CD14-positive monocyte (primary cell): ENCODE data around the gene PGM2L1. TPM values are rescaled to one million over a fixed set of nuclear protein-coding genes. Genes with fewer than 3 reads are reported as not detected.

Source experiments
- DNase-seq, 3 donors: peaks; one replicate each; pipeline ENCODE4 v3.0.0-alpha.2; 2011 to 2022
- H2AFZ ChIP-seq: 2 replicates; pipeline ENCODE4 v1.6.0; 2012; ENCODE audit warnings: mild to moderate bottlenecking, low read depth, low read length, inconsistent platforms; ENCODE audit not compliant: insufficient read depth, poor library complexity, severe bottlenecking
- H3K27ac ChIP-seq, 2 donors: 1 replicate in 1 of 2; 2 replicates in 1 of 2; pipeline ENCODE4 v1.5.1; 2012 to 2013; ENCODE audit warnings: low read length in 2 of 2, control low read depth in 1 of 2, inconsistent platforms in 1 of 2, low read depth in 1 of 2, mild to moderate bottlenecking in 1 of 2
- H3K27me3 ChIP-seq, 2 donors: one replicate each; pipeline versions ENCODE4 v1.6.0 to v1.6.1; 2011 to 2013; ENCODE audit warnings: low read length in 2 of 2; ENCODE audit not compliant: control insufficient read depth in 2 of 2, insufficient read depth in 2 of 2
- H3K36me3 ChIP-seq, 2 donors: replicated peaks in 1 of 2; 1 replicate in 1 of 2; 2 replicates in 1 of 2; pipeline versions ENCODE4 v1.5.1 to v1.6.1; 2012 to 2013; ENCODE audit warnings: low read length in 2 of 2, control low read depth in 1 of 2, inconsistent platforms in 1 of 2, mild to moderate bottlenecking in 1 of 2; ENCODE audit not compliant: insufficient read depth in 2 of 2, control insufficient read depth in 1 of 2
- H3K4me1 ChIP-seq, 2 donors: 1 replicate in 1 of 2; 2 replicates in 1 of 2; pipeline versions ENCODE4 v1.5.1 to v1.6.1; 2012 to 2013; ENCODE audit warnings: low read length in 2 of 2, control low read depth in 1 of 2, inconsistent platforms in 1 of 2, mild to moderate bottlenecking in 1 of 2, moderate library complexity in 1 of 2; ENCODE audit not compliant: insufficient read depth in 2 of 2, control insufficient read depth in 1 of 2
- H3K4me2 ChIP-seq: replicated peaks from 2 replicates; pipeline ENCODE3; 2012; ENCODE audit warnings: low read length, moderate library complexity, mild to moderate bottlenecking; ENCODE audit not compliant: poor library complexity, severe bottlenecking; ENCODE audit errors: extremely low read depth
- H3K4me3 ChIP-seq, 3 experiments: fragments of 200-600 bp in 1 of 3; sonication (generic) in 1 of 3; replicated peaks in 1 of 3; 1 replicate in 2 of 3; 2 replicates in 1 of 3; pipeline ENCODE4 v1.5.1; 2011 to 2013; ENCODE audit warnings: low read length in 3 of 3, mild to moderate bottlenecking in 3 of 3, control low read depth in 2 of 3, low read depth in 2 of 3, inconsistent platforms in 1 of 3, moderate library complexity in 1 of 3
- H3K79me2 ChIP-seq: 2 replicates; pipeline ENCODE4 v1.6.0; 2012; ENCODE audit warnings: mild to moderate bottlenecking, control low read depth, inconsistent platforms, low read length, moderate library complexity; ENCODE audit not compliant: insufficient read depth
- H3K9ac ChIP-seq: 2 replicates; pipeline ENCODE4 v1.6.0; 2017; ENCODE audit warnings: low read length, mild to moderate bottlenecking; ENCODE audit not compliant: insufficient read depth, poor library complexity, severe bottlenecking
- H3K9me3 ChIP-seq, 2 donors: replicated peaks in 1 of 2; 1 replicate in 1 of 2; 2 replicates in 1 of 2; pipeline versions ENCODE4 v1.5.1 to v1.6.1; 2012 to 2013; ENCODE audit warnings: low read length in 2 of 2, control low read depth in 1 of 2; ENCODE audit not compliant: control insufficient read depth in 1 of 2, insufficient read depth in 1 of 2
- H4K20me1 ChIP-seq: 2 replicates; pipeline ENCODE4 v1.6.0; 2012; ENCODE audit warnings: mild to moderate bottlenecking, low read length, control low read depth, moderate library complexity; ENCODE audit not compliant: insufficient read depth
- H3K27ac Mint-ChIP-seq, 7 donors: one replicate each; pipeline ENCODE4 v1.8.0; 2020; ENCODE audit warnings: mild to moderate bottlenecking in 7 of 7, mixed read lengths in 7 of 7, moderate library complexity in 6 of 7, inconsistent platforms in 2 of 7
- H3K27me3 Mint-ChIP-seq, 3 donors: one replicate each; pipeline ENCODE4 v1.8.0; 2021 to 2022; ENCODE audit warnings: low read depth in 3 of 3, mild to moderate bottlenecking in 3 of 3, mixed read lengths in 3 of 3, moderate library complexity in 3 of 3, inconsistent platforms in 1 of 3
- H3K36me3 Mint-ChIP-seq, 2 donors: one replicate each; pipeline ENCODE4 v1.8.0; 2020; ENCODE audit warnings: mixed read lengths in 2 of 2, inconsistent platforms in 1 of 2, mild to moderate bottlenecking in 1 of 2
- H3K4me1 Mint-ChIP-seq: one replicate; pipeline ENCODE4 v1.8.0; 2020; ENCODE audit warnings: mild to moderate bottlenecking, mixed read lengths
- H3K4me3 Mint-ChIP-seq, 2 donors: one replicate each; pipeline ENCODE4 v1.8.0; 2020; ENCODE audit warnings: mild to moderate bottlenecking in 2 of 2, mixed read lengths in 2 of 2, moderate library complexity in 1 of 2
- H3K9me3 Mint-ChIP-seq, 7 donors: one replicate each; pipeline ENCODE4 v1.8.0; 2020 to 2022; ENCODE audit warnings: mixed read lengths in 7 of 7, mild to moderate bottlenecking in 6 of 7, moderate library complexity in 6 of 7, inconsistent platforms in 2 of 7
- WGBS: methylation state at CpG from one replicate; pipeline ENCODE4 v1.1.5; 2013; ENCODE audit warnings: missing lambda C conversion rate; ENCODE audit not compliant: insufficient coverage; 5-methylcytosine and 5-hydroxymethylcytosine counted together
- intact Hi-C, 2 donors: fragments of 100-400 bp; cut with micrococcal nuclease; formaldehyde crosslinking; loops; one replicate each; pipeline versions ENCODE4 v1.15.0 to v1.15.1; 2023
- polyA plus RNA-seq, 3 donors: library from polyadenylated mRNA; depleted of rRNA in 1 of 3; unstranded in 2 of 3; stranded (reverse) in 1 of 3; fragments of 300-500 nt in 2 of 3; fragments of >200 nt in 1 of 3; fragmentation: Illumina TruSeq in 2 of 3; gene quantifications; 1 replicate in 2 of 3; 2 replicates in 1 of 3; pipeline ENCODE4 v1.2.3, GENCODE V29; 2012 to 2021
- TF ChIP-seq, protein P1 (sequence below): fragments of 200-600 bp; IDR thresholded peaks from one replicate; pipeline ENCODE4 v1.8.0; 2022; ENCODE audit warnings: antibody characterized with exemption, mild to moderate bottlenecking

PGM2L1 gene
- polyA plus RNA-seq, 3 donors: 0.25 to 0.81 (median 0.62) TPM

DNA sequence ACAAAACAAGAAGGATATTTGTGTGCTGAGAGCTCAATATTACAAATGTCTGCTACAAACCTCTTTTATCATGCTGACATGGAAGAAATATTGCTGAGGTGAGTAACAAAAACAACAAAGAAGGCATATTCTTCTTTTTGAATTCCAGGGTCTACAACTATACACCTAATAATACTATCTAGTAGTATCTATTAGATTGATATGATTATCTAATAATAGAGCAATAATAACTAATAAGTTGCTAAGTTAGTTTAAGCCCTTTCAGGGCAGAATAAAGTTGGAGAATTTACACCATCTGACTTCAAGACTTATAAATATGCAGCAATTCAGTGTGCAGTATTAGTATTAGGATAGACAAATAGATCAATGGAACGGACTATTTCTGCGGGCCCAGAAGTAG, 11.4 kb upstream of the PGM2L1 start:
- H3K4me3 Mint-ChIP-seq: no peak overlapping the region
- TF ChIP-seq, protein P1, sequence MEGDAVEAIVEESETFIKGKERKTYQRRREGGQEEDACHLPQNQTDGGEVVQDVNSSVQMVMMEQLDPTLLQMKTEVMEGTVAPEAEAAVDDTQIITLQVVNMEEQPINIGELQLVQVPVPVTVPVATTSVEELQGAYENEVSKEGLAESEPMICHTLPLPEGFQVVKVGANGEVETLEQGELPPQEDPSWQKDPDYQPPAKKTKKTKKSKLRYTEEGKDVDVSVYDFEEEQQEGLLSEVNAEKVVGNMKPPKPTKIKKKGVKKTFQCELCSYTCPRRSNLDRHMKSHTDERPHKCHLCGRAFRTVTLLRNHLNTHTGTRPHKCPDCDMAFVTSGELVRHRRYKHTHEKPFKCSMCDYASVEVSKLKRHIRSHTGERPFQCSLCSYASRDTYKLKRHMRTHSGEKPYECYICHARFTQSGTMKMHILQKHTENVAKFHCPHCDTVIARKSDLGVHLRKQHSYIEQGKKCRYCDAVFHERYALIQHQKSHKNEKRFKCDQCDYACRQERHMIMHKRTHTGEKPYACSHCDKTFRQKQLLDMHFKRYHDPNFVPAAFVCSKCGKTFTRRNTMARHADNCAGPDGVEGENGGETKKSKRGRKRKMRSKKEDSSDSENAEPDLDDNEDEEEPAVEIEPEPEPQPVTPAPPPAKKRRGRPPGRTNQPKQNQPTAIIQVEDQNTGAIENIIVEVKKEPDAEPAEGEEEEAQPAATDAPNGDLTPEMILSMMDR: no peak
- no peaks in the 10 kb centered on the region for H3K9me3 Mint-ChIP-seq

DNA sequence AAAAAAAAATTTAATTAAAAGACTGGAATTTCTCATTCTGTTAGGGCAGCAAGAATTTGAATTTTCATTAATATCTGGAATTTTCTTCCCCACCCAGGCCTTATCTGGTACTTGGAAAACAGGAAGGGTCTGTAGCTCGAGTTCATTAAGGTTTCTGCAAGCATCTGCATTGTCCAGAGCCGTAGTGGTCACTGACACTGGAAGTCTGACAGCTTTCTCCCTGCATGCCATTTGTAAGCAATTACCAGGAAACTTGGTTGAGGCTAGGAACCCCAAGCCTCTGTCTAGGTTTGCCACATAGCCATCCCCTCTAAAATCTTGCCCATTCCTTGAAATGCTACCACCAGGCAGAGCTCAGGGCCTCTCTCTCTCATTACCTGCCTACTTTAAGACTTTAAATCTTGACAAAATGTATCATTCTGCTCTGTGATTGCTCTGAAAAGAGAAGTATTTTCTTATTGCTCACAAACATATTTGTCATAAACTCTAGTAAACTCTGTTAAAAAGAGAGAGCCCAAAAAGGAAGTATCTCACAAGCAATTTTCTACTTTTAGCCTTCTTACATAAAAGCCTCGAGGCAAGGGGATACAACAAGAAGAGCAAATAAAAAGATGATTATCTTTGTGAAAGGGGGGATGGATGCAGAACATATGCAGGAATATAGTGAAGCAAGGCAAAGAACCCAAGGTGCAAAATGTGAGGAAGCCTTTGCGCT, 5.5 kb upstream of the PGM2L1 start:
- no peaks in the 10 kb centered on the region for H3K27me3 ChIP-seq
- H3K27ac ChIP-seq: no peak overlapping the region
- no peaks in the 10 kb centered on the region for H3K9me3 ChIP-seq
- no peak overlapping the region for H3K4me3 Mint-ChIP-seq
- H3K36me3 Mint-ChIP-seq: no peaks in the 10 kb centered on the region
- intact Hi-C loops: no loop called here
- TF ChIP-seq, protein P1: no peak
- no peaks in the 10 kb centered on the region for H3K79me2 ChIP-seq
- H3K4me1 ChIP-seq: peaks cover 3 to 5% of the 10 kb centered on the region in 2 donors
- H3K4me1 Mint-ChIP-seq: peaks cover 9% of the 10 kb centered on the region
- no peak overlapping the region for H3K9ac ChIP-seq
- no peaks in the 10 kb centered on the region for H3K36me3 ChIP-seq
- no peak overlapping the region for H3K27ac Mint-ChIP-seq
- no peaks in the 10 kb centered on the region for H3K9me3 Mint-ChIP-seq
- H3K27me3 Mint-ChIP-seq: peaks cover 0 to 4% (median 0%) of the 10 kb centered on the region in 3 donors
- H3K4me3 ChIP-seq: no peak overlapping the region
- H2AFZ ChIP-seq: no peak overlapping the region
- 79% methylated on average over 2 of the region's 4 CpGs for whole genome bisulfite sequencing
- no peak for DNase-seq
- no peak overlapping the region for H3K4me2 ChIP-seq
- H4K20me1 ChIP-seq: no peaks in the 10 kb centered on the region

More for the DNA sequence above, 11.4 kb upstream of the PGM2L1 start:
- no peaks in the 10 kb centered on the region for H3K36me3 Mint-ChIP-seq
- H4K20me1 ChIP-seq: no peaks in the 10 kb centered on the region
- WGBS: no CpG with 5 or more reads among the region's 2 CpGs
- H3K4me1 Mint-ChIP-seq: no peaks in the 10 kb centered on the region
- H3K4me1 ChIP-seq: no peaks in the 10 kb centered on the region
- peaks cover 3 to 9% (median 4%) of the 10 kb centered on the region in 3 donors for H3K27me3 Mint-ChIP-seq
- H3K36me3 ChIP-seq: no peaks in the 10 kb centered on the region
- no peaks in the 10 kb centered on the region for H3K79me2 ChIP-seq
- no peak overlapping the region for H3K4me2 ChIP-seq
- H3K9ac ChIP-seq: no peak overlapping the region
- no peak overlapping the region for H3K27ac Mint-ChIP-seq
- no peaks in the 10 kb centered on the region for H3K9me3 ChIP-seq
- H2AFZ ChIP-seq: no peak overlapping the region
- H3K27me3 ChIP-seq: no peaks in the 10 kb centered on the region
- no peak overlapping the region for H3K27ac ChIP-seq
- intact Hi-C loops: no loop called here
- no peak overlapping the region for H3K4me3 ChIP-seq
- DNase-seq: no peak
